ENCODE data around the gene THAP7.

GRCh38 chr22:20976291-20976877 is 25.5 kb downstream of the THAP7 start:
- TF ChIP-seq EZH2 (IDR thresholded peaks at IDR 0.05; ENCODE audit: low read length), result no peak
- TF ChIP-seq CTCF (optimal IDR thresholded peaks at IDR 0.05 in 1 of 3, IDR thresholded peaks at IDR 0.05 in 1 of 3, conservative IDR thresholded peaks at IDR 0.05 in 1 of 3; ENCODE audit: extremely low read depth in 1 of 3, insufficient read depth in 2 of 3, low read length in 3 of 3), result no peak
